GM21723 (cell line): ENCODE measurements around the gene MAT2A.
"Not testable (repeated sequence)": the region's sequence is repeated elsewhere in the genome, so short reads cannot be mapped to it uniquely, and the experiment has no call there.

Source experiments
- ATAC-seq: cut with Tn5 transposase; IDR thresholded peaks from one replicate; pipeline ENCODE4 v1.9.1; 2021; ENCODE audit warnings: mild to moderate bottlenecking, moderate library complexity; ENCODE audit not compliant: unreplicated experiment

The MAT2A gene

DNA sequence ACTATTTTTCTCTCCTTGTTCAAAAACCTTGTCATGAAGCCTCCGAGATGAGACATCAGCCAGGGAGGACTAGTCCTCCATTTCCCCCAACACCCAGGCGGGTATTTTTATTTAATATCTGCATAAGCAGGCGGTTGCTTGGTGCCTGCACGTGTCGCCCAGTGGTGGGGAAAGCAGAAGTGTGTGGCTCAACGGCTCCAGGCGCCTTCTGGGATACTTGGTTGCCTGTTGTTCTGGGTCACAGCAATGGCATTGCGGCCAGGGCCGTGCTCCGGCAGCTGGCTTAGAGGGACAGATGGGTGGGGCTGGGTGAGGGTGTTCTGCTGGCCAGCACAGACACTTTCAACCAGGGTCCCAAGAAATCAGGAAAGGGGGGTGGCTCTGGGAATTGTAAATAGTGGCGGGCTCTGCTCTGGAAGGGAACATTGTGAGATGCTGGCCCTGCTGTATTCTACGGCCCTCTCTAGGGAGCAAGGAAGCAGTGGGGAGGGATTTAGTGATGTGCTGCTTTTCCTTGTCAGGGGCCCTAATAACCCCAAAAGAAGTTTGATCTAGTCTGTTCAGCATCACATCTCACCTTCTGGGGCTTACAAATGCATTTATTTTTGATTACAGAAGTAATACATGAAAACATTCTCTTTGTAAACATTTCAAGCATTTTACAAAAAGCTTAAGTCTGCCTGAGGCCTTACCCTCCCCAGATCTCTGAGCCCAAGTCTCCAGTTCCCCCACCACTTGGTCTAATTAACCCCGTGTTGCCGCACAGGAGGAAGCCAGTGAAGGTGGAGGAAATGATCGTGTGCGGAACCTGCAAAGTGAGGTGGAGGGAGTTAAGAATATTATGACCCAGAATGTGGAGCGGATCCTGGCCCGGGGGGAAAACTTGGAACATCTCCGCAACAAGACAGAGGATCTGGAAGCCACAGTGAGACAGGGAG is 39.5 kb downstream of the MAT2A start:
- ATAC-seq: peak; percentile 43

GRCh38 chr2:85579266-85579935 is 40.4 kb downstream of the MAT2A start:
- no peak for ATAC-seq

DNA sequence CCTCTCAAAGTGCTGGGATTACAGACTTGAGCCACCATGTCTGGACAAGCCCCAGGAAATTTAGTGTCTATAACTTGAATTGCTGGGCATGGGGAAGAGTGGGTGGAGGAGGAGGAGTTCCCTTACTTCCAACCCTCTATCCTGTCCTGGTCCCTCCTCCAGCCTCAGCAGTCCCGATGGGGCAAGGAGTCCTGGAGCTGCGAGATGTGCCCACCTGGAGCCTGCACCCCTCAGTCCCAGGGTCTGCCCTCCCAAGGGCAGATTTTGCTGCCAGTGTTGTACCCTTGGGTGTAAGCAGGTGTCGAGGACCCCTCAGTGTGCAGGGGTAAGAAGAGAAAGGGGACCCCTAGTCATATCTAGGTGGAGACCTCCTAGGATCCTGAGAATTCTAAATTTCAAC is 41.2 kb downstream of the MAT2A start:
- ATAC-seq: no peak

- no peak for ATAC-seq
Measured at GRCh38 chr2:85582492-85582891, 43.5 kb downstream of the MAT2A start.

GRCh38 chr2:85583667-85584353 is 44.8 kb downstream of the MAT2A start:
- ATAC-seq: peak; percentile 9

- ATAC-seq: peak; percentile 58
Measured at GRCh38 chr2:85584354-85584856, 45.4 kb downstream of the MAT2A start, which contains the start of gene VAMP5. VAMP5 (plus strand) TSS chr2:85584431; CDS start chr2:85584491, 60 bp downstream.

DNA sequence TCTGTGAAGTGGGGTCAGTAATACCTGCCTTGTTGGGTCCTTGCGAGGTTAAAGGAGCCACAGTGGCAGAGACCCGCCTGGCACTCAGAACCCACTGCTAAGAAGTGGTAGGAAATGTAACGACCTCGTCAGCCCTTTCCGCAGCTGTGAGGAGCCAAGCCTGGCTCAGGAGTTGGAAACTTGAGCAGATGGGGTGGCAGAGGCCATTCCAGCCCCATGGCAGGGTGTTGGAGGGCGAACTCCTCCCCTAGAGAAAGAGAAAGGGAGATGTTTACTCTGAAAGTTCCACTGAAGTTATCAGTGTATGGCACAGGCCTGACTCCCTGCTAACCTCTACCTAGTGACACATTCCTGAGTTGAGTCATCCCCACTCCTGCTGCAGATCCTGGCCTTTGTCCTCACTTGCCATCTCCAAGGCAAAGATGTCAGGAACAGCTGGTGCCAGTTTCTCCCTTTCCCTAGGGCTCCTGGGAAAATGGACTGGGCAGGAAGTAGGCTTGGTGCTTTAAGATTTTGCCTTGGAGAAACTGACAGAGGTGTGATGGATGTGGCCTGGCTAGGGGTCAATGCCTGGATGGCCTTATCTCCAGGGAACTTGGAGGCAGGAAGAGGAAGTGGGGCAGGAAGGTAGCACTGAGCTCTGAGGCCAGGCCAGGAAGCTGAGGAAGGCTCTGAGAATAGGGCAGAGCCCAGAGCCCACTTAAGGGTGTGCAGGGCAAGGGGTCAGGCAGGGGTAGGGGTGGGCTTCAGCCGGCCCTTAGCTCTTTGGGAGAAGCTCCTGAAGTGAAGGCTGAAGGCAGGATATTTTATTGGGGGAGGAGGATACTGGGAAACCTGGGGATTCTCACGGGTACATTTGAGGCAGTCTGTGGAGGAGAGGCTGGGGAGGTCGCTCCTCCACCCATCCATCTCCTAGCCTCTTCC is 46.2 kb downstream of the MAT2A start:
- ATAC-seq: peak; percentile 43

GRCh38 chr2:85585781-85586105 is 46.8 kb downstream of the MAT2A start:
- ATAC-seq: no peak

DNA sequence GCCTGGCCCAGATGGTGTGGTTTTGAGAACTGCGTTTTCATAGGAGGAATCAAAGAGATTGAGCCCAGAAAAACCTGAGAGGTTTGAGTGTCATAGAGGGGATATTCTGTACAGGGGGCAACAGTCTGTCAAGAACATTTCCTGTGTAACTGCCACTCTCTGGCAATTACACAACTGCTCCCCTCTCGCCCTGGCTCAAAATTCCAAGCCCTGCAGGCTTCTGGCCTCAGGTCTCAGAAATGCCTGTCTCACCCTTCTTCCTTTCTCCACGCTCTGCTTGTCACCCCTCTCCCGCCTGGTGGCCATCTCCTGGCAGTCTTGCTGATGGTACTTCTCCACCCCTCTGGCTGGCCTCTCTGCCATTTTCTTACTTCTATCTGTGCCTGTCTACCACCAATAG is 49.3 kb downstream of the MAT2A start:
- no peak for ATAC-seq

DNA sequence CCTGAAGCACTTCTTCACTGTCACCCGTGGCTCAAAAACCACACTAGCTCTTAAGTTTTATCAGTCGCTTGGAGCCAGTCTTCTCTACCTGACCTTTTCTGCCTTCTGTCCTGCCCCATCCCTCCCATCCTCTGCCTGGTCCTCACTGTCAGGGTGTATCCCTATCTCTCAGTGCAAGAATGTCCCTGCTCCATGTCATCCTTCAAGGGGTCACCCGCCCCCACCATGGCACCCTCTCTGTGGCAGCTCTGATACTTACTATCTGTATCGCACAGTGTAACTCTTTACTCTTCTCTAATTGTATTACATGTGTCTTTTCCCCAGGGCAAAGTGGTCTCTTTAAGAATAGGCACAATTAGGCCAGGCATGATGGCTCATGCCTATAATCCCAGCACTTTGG is 49.7 kb downstream of the MAT2A start:
- no peak for ATAC-seq

GRCh38 chr2:85589181-85589580 is 50.2 kb downstream of the MAT2A start:
- ATAC-seq: no peak

GRCh38 chr2:85589982-85590791 is 51.2 kb downstream of the MAT2A start:
- ATAC-seq: no peak

GRCh38 chr2:85590950-85591349 is 52.0 kb downstream of the MAT2A start:
- no peak for ATAC-seq

DNA sequence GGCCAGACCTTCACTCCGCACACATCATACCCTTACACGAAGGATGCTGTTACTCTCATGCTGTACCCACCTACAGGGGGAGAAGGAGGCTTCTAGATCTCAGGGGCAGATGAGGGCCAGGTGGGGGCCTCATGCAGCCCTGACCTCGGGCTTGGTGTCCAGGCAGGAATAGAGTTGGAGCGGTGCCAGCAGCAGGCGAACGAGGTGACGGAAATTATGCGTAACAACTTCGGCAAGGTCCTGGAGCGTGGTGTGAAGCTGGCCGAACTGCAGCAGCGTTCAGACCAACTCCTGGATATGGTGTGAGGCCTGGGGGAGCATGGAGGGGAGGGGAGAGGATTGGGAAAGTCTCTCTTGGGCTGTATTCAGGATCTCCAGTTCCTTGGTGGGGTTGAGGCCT is 52.6 kb downstream of the MAT2A start:
- no peak for ATAC-seq

GRCh38 chr2:85592299-85592698 is 53.3 kb downstream of the MAT2A start:
- not testable (repeated sequence) for ATAC-seq

DNA sequence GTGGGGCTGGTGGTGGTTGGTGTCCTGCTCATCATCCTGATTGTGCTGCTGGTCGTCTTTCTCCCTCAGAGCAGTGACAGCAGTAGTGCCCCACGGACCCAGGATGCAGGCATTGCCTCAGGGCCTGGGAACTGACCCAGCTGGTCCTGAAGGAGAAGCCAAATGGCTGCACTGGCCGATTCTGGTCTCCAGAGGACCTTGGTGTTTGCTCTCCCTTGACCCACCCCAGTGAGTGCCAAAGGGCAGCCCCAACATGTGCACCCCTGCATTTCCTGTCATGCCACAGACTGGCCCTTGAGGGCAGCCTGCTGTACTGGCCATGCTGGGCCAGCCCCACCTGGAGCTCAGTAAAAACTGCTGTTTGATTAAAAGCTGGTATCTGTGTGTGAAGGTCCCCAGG is 54.1 kb downstream of the MAT2A start:
- no peak for ATAC-seq
